Small intestine (tissue), 7 donors: Measurements from ENCODE around the gene ITSN1. TPM values are rescaled to one million over a fixed set of nuclear protein-coding genes. Genes with fewer than 3 reads are reported as not detected.
"Not testable (repeated sequence)": the region's sequence is repeated elsewhere in the genome, so short reads cannot be mapped to it uniquely, and the experiment has no call there.

Experiments
- DNase-seq, 2 donors: peaks; one replicate each; pipeline versions ENCODE4 v3.0.0 to v3.0.0-alpha.2; 2013
- FAIRE-seq: peaks from 2 replicates; lab custom pipeline; 2012; peaks lifted over from hg19 to GRCh38; lab: Jason Lieb, UNC
- H3K27ac ChIP-seq, 3 donors: one replicate each; pipeline ENCODE4 v1.5.1; 2013; ENCODE audit warnings: low read length in 2 of 3, mild to moderate bottlenecking in 2 of 3, control low read depth in 1 of 3, inconsistent platforms in 1 of 3, low read depth in 1 of 3, moderate library complexity in 1 of 3
- H3K27me3 ChIP-seq, 3 donors: one replicate each; pipeline ENCODE4 v1.6.1; 2013; ENCODE audit warnings: low read length in 3 of 3, inconsistent platforms in 1 of 3; ENCODE audit not compliant: control insufficient read depth in 3 of 3, insufficient read depth in 3 of 3
- H3K36me3 ChIP-seq, 3 donors: one replicate each; pipeline ENCODE4 v1.6.1; 2013; ENCODE audit warnings: low read length in 3 of 3, inconsistent platforms in 1 of 3, low read depth in 1 of 3, mild to moderate bottlenecking in 1 of 3, moderate library complexity in 1 of 3; ENCODE audit not compliant: control insufficient read depth in 3 of 3, insufficient read depth in 2 of 3
- H3K4me1 ChIP-seq, 3 donors: one replicate each; pipeline ENCODE4 v1.6.1; 2013; ENCODE audit warnings: low read length in 2 of 3, inconsistent platforms in 1 of 3, low read depth in 1 of 3, mild to moderate bottlenecking in 1 of 3, moderate library complexity in 1 of 3; ENCODE audit not compliant: control insufficient read depth in 3 of 3, insufficient read depth in 2 of 3
- H3K4me3 ChIP-seq, 3 donors: one replicate each; pipeline ENCODE4 v1.5.1; 2013; ENCODE audit warnings: low read length in 3 of 3, control low read depth in 1 of 3, inconsistent platforms in 1 of 3, low read depth in 1 of 3, mild to moderate bottlenecking in 1 of 3, moderate library complexity in 1 of 3
- H3K9me3 ChIP-seq, 2 donors: one replicate each; pipeline ENCODE4 v1.6.1; 2013; ENCODE audit warnings: low read depth in 1 of 2, low read length in 1 of 2; ENCODE audit not compliant: control insufficient read depth in 2 of 2, insufficient read depth in 1 of 2
- WGBS, 3 donors: extraction: QIAGEN DNeasy Blood & Tissue Kit; methylation state at CpG; one replicate each; pipeline ENCODE4 v1.1.7; 2013; 5-methylcytosine and 5-hydroxymethylcytosine counted together
- polyA plus RNA-seq, 4 donors: library from polyadenylated mRNA; stranded (reverse) in 3 of 4; unstranded in 1 of 4; fragments of 200-250 nt in 3 of 4; fragments of 120-200 nt in 1 of 4; gene quantifications; one replicate each; pipeline versions ENCODE4 v1.2.1 to v1.2.3, GENCODE V29; 2013
- donor health status: healthy with polysubstance abuse.
- donor health status: control.
- donor health status: control.
- donor health status: Bipolar disorder and iron deficiency.
- donor health status: healthy.

ITSN1 gene
- polyA plus RNA-seq, 4 donors: 10.5 to 38.0 (median 21.1) TPM

DNA sequence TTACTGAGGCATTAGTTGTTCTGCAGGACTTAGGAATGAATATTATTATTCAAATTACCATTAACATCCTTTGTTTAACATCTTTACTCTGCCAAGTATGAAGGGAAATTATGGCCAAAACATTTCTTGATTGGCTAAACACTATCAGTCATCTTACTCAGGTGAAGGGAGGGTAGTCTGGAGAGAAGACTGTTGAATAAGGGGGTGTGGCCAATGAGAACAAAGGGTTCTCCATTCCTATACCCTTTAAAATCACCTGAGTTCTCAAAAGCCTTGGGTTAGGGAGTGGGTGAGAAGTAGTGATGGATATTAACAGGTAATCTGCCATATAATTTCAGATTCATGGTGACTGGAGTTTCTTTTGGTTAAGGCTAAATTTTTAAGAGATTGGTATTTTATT, 20.0 kb upstream of the ITSN1 start:
- H3K4me1 ChIP-seq: no peaks in the 10 kb centered on the region
- no peaks in the 10 kb centered on the region for H3K27me3 ChIP-seq
- DNase-seq (no peak), FAIRE-seq (no peak)
- H3K27ac ChIP-seq: no peak overlapping the region
- no peaks in the 10 kb centered on the region for H3K9me3 ChIP-seq
- peaks cover 0 to 17% (median 1%) of the 10 kb centered on the region in 3 donors for H3K36me3 ChIP-seq
- no peak overlapping the region for H3K4me3 ChIP-seq

GRCh38 chr21:33626151-33626550, 16.1 kb upstream of the ITSN1 start:
- not testable (repeated sequence) for H3K27me3 ChIP-seq, FAIRE-seq, H3K9me3 ChIP-seq, DNase-seq, H3K27ac ChIP-seq, H3K4me3 ChIP-seq, H3K4me1 ChIP-seq
- 94 to 96% (median 95%) methylated on average over 7 of the region's 7 CpGs for WGBS, 3 donors
- H3K36me3 ChIP-seq: peaks cover 1 to 23% (median 2%) of the 10 kb centered on the region in 3 donors

DNA sequence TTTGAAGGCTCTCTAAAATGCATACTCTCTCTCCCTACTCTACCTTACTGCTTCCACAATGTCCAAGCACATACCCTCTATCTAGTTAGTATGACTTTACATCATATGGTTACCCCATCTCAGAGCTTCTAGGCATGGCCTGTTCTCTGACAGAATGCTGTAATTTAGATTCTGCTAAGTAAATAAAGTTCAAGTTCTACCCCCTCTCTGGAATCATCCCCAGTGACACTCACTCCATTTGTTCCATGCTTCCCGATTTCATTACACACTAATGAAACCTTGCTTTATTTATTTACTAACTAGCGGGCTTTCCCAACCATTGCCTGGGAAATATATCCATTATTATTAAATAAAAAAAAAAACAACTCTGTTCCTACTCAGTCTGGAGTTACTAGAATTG, 8.0 kb upstream of the ITSN1 start:
- Histone ChIP-seq H3K4me1 (no peaks in the 10 kb centered on the region), H3K36me3 (peaks cover 0 to 13% (median 2%) of the 10 kb centered on the region in 3 donors), H3K4me3 (no peak overlapping the region), H3K9me3 (peaks cover 0 to 5% of the 10 kb centered on the region in 2 donors), H3K27ac (no peak overlapping the region), H3K27me3 (no peaks in the 10 kb centered on the region)
- DNase-seq (no peak), FAIRE-seq (no peak)
- 88 to 100% (median 95%) methylated on average over 2 of the region's 2 CpGs for WGBS, 3 donors

- peaks cover 0 to 13% (median 2%) of the 10 kb centered on the region in 3 donors for H3K4me1 ChIP-seq
- 13 to 26% (median 23%) methylated on average over 18 of the region's 18 CpGs for WGBS, 3 donors
- FAIRE-seq: no peak
These were observed 1.5 kb upstream of the ITSN1 start for GRCh38 chr21:33640697-33641351.

DNA sequence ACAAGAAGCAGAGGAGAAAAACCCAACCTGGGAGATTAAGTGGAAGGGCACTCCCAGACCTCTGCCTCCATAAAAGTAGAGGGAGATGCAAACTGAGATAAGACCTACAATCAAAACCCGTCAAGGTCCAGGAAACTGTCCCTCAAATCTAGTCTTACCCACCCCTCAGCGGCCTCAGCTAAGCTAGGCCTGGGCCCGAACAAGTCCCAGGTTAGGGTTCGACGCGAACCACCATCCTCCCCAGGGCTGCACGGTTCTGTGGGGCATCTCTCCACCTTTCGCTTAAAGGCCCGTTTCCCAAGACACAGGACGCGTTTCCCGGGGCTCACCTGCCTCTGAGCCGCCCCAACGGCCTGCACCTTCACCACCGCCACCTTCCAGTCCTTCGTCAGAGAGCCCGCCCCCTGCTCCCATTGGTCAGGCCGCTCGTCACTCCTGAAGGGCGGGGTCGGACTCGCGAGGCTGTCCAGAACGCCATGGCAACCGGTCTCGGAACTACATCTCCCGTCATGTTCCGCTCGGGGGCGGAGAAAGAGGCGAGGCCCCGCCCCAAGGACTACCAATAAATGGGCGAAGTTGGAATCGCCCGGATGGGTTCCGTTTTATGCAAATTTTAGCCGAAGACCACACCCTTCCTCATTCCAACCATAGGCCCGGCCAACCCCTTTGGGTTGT, 812 bp upstream of the ITSN1 start, which contains the start of gene CRYZL1:
Gene CRYZL1, minus strand, starts transcription at position 390 of the 675 bp plus-strand sequence. CDS start 10,190 bp downstream, outside the sequence.
- Histone ChIP-seq H3K4me1 (peaks cover 0 to 16% (median 2%) of the 10 kb centered on the region in 3 donors), H3K4me3 (peak within 1 kb of the TSS; percentile 78 to 94 (median 87)), H3K36me3 (no peaks in the 10 kb centered on the region), H3K27ac (peak within 1 kb of the TSS; percentile 90 to 92 (median 91)), H3K9me3 (peaks cover 0 to 3% of the 10 kb centered on the region in 2 donors), H3K27me3 (no peaks in the 10 kb centered on the region)
- DNase-seq: peak; percentile 100
- WGBS, 3 donors: 0% methylated on average over 37 to 38 of the region's 38 CpGs
- peak; percentile 80 for FAIRE-seq

More at GRCh38 chr21:33640697-33641351, 1.5 kb upstream of the ITSN1 start:
- no peaks in the 10 kb centered on the region for H3K36me3 ChIP-seq
- peaks cover 0 to 3% of the 10 kb centered on the region in 2 donors for H3K9me3 ChIP-seq
- H3K27me3 ChIP-seq: no peaks in the 10 kb centered on the region
- no peak for DNase-seq
- peak overlapping the region; percentile 49 to 78 (median 71) for H3K4me3 ChIP-seq
- H3K27ac ChIP-seq: peak overlapping the region; percentile 90 to 92 (median 91)

DNA sequence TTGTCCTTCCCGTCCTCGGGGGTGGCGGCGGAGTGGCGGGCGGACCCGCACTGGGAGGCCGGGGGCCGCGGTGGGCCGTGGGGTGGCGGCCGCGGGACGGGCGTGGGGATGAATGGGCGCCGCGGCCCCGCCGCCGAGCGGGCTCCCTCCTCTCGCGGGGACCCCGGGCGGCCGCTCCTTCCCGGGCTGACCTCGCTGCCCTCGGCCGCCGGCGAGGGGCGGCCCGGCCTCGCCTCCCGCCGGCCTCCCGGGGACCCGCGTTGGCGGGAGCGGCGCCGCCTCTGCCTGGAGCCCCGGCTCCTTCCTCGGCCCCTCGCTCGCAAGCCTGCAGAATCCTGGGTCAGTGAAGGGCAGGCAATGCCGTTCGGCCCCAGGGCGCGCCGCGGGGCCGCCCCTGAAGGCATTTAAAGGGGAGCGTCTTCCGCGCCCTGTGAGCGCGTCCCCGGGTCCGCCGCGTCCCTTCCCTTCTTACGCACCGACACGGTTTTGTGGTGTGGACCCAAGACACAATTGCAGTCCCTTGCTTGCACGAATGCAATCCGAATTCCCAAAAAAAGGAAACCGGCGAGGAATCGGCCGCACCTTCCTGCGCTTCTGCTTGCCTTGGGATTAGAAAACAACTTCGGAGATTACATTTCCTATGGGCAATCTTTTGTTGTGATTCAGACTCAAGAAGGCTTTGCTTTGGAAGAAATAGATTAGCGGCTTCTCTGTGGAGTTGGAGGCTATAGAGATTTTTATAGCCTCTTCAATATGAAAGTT, 776 bp downstream of the ITSN1 start:
- Histone ChIP-seq H3K4me1 (peaks cover 0 to 16% (median 2%) of the 10 kb centered on the region in 3 donors), H3K27me3 (no peaks in the 10 kb centered on the region), H3K9me3 (no peaks in the 10 kb centered on the region), H3K36me3 (no peaks in the 10 kb centered on the region), H3K4me3 (peak overlapping the region; percentile 78 to 94 (median 87)), H3K27ac (peak overlapping the region; percentile 74 to 82 (median 80))
- DNase-seq: peak; percentile 39 to 73
- 1% methylated on average over 40 to 78 of the region's 78 CpGs for WGBS, 3 donors
- no peak for FAIRE-seq

- Histone ChIP-seq H3K27me3 (no peaks in the 10 kb centered on the region), H3K36me3 (no peaks in the 10 kb centered on the region), H3K4me1 (peaks cover 0 to 16% (median 2%) of the 10 kb centered on the region in 3 donors), H3K4me3 (peak overlapping the region; percentile 78 to 94 (median 87)), H3K27ac (peak overlapping the region; percentile 49 to 82 (median 80)), H3K9me3 (no peaks in the 10 kb centered on the region)
- FAIRE-seq: no peak
- WGBS, 3 donors: 9 to 16% (median 14%) methylated on average over 7 of the region's 7 CpGs
- no peak for DNase-seq
These were observed 1.5 kb downstream of the ITSN1 start for GRCh38 chr21:33643658-33644311.
